HepG2 (cell line): ENCODE data around the gene ANKRD6. TPM values are rescaled to one million over a fixed set of nuclear protein-coding genes. Genes with fewer than 3 reads are reported as not detected.

Source experiments
- AGO1 ChIP-seq: fragments of 200-400 bp; formaldehyde crosslinking; IDR thresholded peaks from 2 replicates; pipeline ENCODE4 v1.6.1; 2017; ENCODE audit warnings: mild to moderate bottlenecking, low read depth, low read length, moderate library complexity; ENCODE audit not compliant: poor library complexity, severe bottlenecking
- ARHGAP35 ChIP-seq: sonication (generic); formaldehyde crosslinking; IDR thresholded peaks from 2 replicates; pipeline ENCODE4 v1.9.0; 2022; ENCODE audit warnings: mild to moderate bottlenecking, inconsistent platforms, moderate library complexity, missing genetic modification reagents, borderline replicate concordance
- ASH2L ChIP-seq: fragments of 300-600, 200-600 bp; sonication (generic); IDR thresholded peaks from 2 replicates; pipeline ENCODE4 v1.7.0; 2017; ENCODE audit warnings: low read depth, mild to moderate bottlenecking, moderate library complexity, mixed read lengths, low read length; ENCODE audit not compliant: insufficient read length
- HOXA5 ChIP-seq: sonication (generic); formaldehyde crosslinking; IDR thresholded peaks from 2 replicates; pipeline ENCODE4 v1.4.0; 2020; ENCODE audit warnings: missing genetic modification reagents
- KDM6A ChIP-seq: IDR thresholded peaks from 2 replicates; pipeline ENCODE4 v1.6.1; 2016; ENCODE audit warnings: low read depth
- MAF1 ChIP-seq: sonication (generic); formaldehyde crosslinking; IDR thresholded peaks from 2 replicates; pipeline ENCODE4 v1.5.0; 2020; ENCODE audit warnings: missing genetic modification reagents, borderline replicate concordance
- MAFK ChIP-seq, 2 experiments: IDR thresholded peaks in 1 of 2; conservative IDR thresholded peaks in 1 of 2; 2 replicates each; pipeline ENCODE4 v1.6.1; 2011; ENCODE audit warnings: improper control_type of control experiment in 2 of 2, low read length in 2 of 2
- NCOA1 ChIP-seq: sonication (generic); formaldehyde crosslinking; IDR thresholded peaks from 2 replicates; pipeline ENCODE4 v1.9.0; 2021; ENCODE audit warnings: missing genetic modification reagents
- PBX2 ChIP-seq: IDR thresholded peaks from 2 replicates; pipeline ENCODE4 v1.6.1; 2016; ENCODE audit warnings: control low read depth
- RARA ChIP-seq: IDR thresholded peaks from 2 replicates; pipeline ENCODE4 v1.6.1; 2016; ENCODE audit warnings: missing genetic modification reagents, missing compliant biosample characterization
- TBX3 ChIP-seq: fragments of 450-650 bp; IDR thresholded peaks from 2 replicates; pipeline ENCODE4 v1.6.1; 2017; ENCODE audit warnings: antibody characterized with exemption, mild to moderate bottlenecking, inconsistent platforms, borderline replicate concordance
- TMF1 ChIP-seq: sonication (generic); formaldehyde crosslinking; IDR thresholded peaks from 2 replicates; pipeline ENCODE4 v1.8.1; 2022; ENCODE audit warnings: low read depth, missing genetic modification reagents
- ZBTB3 ChIP-seq: sonication (generic); formaldehyde crosslinking; IDR thresholded peaks from 2 replicates; pipeline ENCODE4 v1.4.0; 2020; ENCODE audit warnings: low read depth, mild to moderate bottlenecking, moderate library complexity, missing genetic modification reagents, borderline replicate concordance
- ZNF235 ChIP-seq: sonication (generic); formaldehyde crosslinking; IDR thresholded peaks from 2 replicates; pipeline ENCODE4 v1.8.1; 2023; ENCODE audit warnings: mild to moderate bottlenecking, missing genetic modification reagents, borderline replicate concordance
- ZNF3 ChIP-seq: IDR thresholded peaks from 2 replicates; pipeline ENCODE4 v1.7.0; 2017; ENCODE audit warnings: inconsistent platforms
- ZNF510 ChIP-seq: sonication (generic); formaldehyde crosslinking; IDR thresholded peaks from 2 replicates; pipeline ENCODE4 v1.4.0; 2020; ENCODE audit warnings: low read depth, mild to moderate bottlenecking, missing genetic modification reagents
- ZNF550 ChIP-seq: sonication (generic); formaldehyde crosslinking; IDR thresholded peaks from 2 replicates; pipeline ENCODE4 v1.4.0; 2020; ENCODE audit warnings: mild to moderate bottlenecking, missing genetic modification reagents, borderline replicate concordance
- ZNF652 ChIP-seq: IDR thresholded peaks from 2 replicates; pipeline ENCODE4 v1.6.1; 2016; ENCODE audit warnings: low read depth, borderline replicate concordance
- ZNF703 ChIP-seq: sonication (generic); formaldehyde crosslinking; IDR thresholded peaks from 2 replicates; pipeline ENCODE4 v1.5.1; 2020; ENCODE audit warnings: missing genetic modification reagents, mild to moderate bottlenecking, moderate library complexity, borderline replicate concordance
- polyA plus RNA-seq, 8 experiments: library from polyadenylated mRNA; depleted of rRNA in 3 of 8; stranded (reverse) in 7 of 8; unstranded in 1 of 8; fragments of >200 nt; fragmentation: Illumina TruSeq in 4 of 8; extraction: Trizol in 4 of 8; gene quantifications; 2 replicates each; pipeline versions ENCODE4 v1.2.1 to v1.2.3, GENCODE V29; 2011 to 2016; ENCODE audit warnings: low read depth in 4 of 8, missing spikeins in 1 of 8, mixed read lengths in 1 of 8; ENCODE audit not compliant: insufficient read depth in 1 of 8
- total RNA-seq, 5 experiments: library from RNA; depleted of rRNA; stranded (reverse); fragments of >200 nt; fragmentation: Illumina TruSeq; extraction: Trizol; gene quantifications; 2 replicates each; pipeline ENCODE4 v1.2.3, GENCODE V29; 2016; ENCODE audit warnings: low read depth in 1 of 5
- TF ChIP-seq, protein P1 (sequence below): sonication (generic); formaldehyde crosslinking; conservative IDR thresholded peaks from 2 replicates; pipeline ENCODE4 v1.8.0; 2022; ENCODE audit warnings: mild to moderate bottlenecking, moderate library complexity, missing genetic modification reagents
- TF ChIP-seq, protein P2 (sequence below): conservative IDR thresholded peaks from 2 replicates; pipeline ENCODE4 v1.6.1; 2018; ENCODE audit warnings: missing genetic modification reagents

Gene ANKRD6
- total and polyA plus RNA-seq, 2 of the 13 experiments (the other 11 are each of a cell fraction or from before 2014, with no cell fraction given): 0.18 to 0.36 TPM

DNA sequence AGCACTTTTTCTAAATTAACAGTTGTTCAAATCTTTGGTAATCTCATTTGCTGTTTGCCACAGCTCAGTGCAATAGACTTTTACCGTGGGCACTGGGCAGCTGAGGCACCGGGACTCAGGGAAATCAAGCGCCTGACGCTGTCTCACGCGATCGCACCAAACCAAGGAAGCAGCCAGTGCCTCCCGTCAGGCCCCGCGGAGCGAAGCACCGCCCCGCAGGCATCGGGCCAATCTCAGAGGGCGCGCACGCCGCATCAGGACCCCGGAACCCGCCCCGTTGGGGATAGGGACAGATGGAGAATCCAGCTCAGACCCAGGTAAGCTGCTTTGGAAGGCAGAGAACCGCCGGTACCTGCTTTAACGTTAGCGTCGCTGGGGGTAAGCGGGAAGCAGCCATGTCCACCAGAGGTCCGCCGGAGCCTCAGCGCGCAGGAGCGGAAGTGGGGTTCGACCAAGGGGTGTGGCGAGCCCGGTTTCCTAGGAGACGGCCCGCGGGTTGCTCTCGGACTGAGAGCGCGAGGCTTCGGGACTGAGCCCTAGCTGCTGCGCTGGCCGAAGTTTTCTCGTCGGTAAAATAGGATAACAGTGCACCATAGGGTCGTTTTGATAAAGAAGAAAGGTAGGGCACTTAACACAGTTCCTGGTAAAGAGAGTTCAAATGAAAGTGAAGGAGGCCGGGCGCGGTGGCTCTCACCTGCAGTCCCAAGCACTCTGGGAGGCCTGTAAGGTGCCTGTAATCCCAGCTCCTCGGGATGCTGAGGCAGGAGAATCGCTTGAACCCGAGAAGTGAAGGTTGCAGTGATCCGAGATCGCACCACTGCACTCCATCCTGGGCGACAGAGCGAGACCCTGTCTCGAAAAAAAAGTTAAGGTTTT lies 205.6 kb downstream of the ANKRD6 start, which contains the start of gene LYRM2 (continued):
- no peak for TF ChIP-seq TBX3
- no peak for TF ChIP-seq ZNF3 (CRISPR knock-in tag)
- no peak for TF ChIP-seq ZNF652 (CRISPR knock-in tag)
- no peak for TF ChIP-seq ZBTB3
- no peak; the same call in 1 of the 2 replicates for TF ChIP-seq ZNF550 (CRISPR knock-in tag)
- TF ChIP-seq AGO1: no peak
- no peak for TF ChIP-seq PBX2 (CRISPR knock-in tag)
- TF ChIP-seq RARA: no peak
- no peak for TF ChIP-seq TMF1 (CRISPR knock-in tag)
- TF ChIP-seq ZNF510 (CRISPR knock-in tag): 0 out of 2 replicates have a peak, but pooled peaks have one; percentile 69
- TF ChIP-seq ZNF703 (CRISPR knock-in tag): no peak; the same call in 1 of the 2 replicates
- TF ChIP-seq NCOA1 (CRISPR knock-in tag): 0 out of 2 replicates have a peak, but pooled peaks have one; percentile 49
- TF ChIP-seq, protein P1, sequence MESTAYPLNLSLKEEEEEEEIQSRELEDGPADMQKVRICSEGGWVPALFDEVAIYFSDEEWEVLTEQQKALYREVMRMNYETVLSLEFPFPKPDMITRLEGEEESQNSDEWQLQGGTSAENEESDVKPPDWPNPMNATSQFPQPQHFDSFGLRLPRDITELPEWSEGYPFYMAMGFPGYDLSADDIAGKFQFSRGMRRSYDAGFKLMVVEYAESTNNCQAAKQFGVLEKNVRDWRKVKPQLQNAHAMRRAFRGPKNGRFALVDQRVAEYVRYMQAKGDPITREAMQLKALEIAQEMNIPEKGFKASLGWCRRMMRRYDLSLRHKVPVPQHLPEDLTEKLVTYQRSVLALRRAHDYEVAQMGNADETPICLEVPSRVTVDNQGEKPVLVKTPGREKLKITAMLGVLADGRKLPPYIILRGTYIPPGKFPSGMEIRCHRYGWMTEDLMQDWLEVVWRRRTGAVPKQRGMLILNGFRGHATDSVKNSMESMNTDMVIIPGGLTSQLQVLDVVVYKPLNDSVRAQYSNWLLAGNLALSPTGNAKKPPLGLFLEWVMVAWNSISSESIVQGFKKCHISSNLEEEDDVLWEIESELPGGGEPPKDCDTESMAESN (CRISPR knock-in tag): peak; percentile 82; the same call in 1 of the 2 replicates
- TF ChIP-seq ARHGAP35 (CRISPR knock-in tag): no peak
- no peak; the same call in 1 of the 2 replicates for TF ChIP-seq HOXA5
- no peak for TF ChIP-seq ZNF235
- TF ChIP-seq ASH2L: peak; percentile 95
- no peak for TF ChIP-seq KDM6A (CRISPR knock-in tag)
- TF ChIP-seq MAFK (conservative IDR thresholded peaks at IDR 0.05 in 1 of 2, IDR thresholded peaks at IDR 0.05 in 1 of 2; ENCODE audit: low read length in 2 of 2): no peak
- TF ChIP-seq MAF1 (CRISPR knock-in tag): no peak
- TF ChIP-seq, protein P2, sequence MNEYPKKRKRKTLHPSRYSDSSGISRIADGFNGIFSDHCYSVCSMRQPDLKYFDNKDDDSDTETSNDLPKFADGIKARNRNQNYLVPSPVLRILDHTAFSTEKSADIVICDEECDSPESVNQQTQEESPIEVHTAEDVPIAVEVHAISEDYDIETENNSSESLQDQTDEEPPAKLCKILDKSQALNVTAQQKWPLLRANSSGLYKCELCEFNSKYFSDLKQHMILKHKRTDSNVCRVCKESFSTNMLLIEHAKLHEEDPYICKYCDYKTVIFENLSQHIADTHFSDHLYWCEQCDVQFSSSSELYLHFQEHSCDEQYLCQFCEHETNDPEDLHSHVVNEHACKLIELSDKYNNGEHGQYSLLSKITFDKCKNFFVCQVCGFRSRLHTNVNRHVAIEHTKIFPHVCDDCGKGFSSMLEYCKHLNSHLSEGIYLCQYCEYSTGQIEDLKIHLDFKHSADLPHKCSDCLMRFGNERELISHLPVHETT (CRISPR knock-in tag): no peak
